BJ (cell line): ENCODE data around the gene ST3GAL4. TPM values are rescaled to one million over a fixed set of nuclear protein-coding genes. Genes with fewer than 3 reads are reported as not detected.

ENCODE experiments used
- CTCF ChIA-PET: fragments of 350-600 bp; formaldehyde crosslinking; extraction: SDS; loops from one replicate; lab custom pipeline; 2021; ENCODE audit warnings: antibody characterized with exemption, inconsistent platforms; lab: Yijun Ruan, JAX
- POLR2A ChIA-PET: fragments of 300-600 bp; sonication (Branson Sonifier 250); formaldehyde crosslinking; extraction: SDS; loops from one replicate; lab custom pipeline; 2021; ENCODE audit warnings: antibody characterized with exemption; lab: Charles Lee
- DNase-seq: peaks from one replicate; pipeline ENCODE4 v3.0.0-alpha.2; 2011; ENCODE audit warnings: low read depth
- H3K27me3 ChIP-seq: 2 replicates; pipeline ENCODE4 v1.6.0; 2011; ENCODE audit warnings: low read length; ENCODE audit not compliant: control insufficient read depth, insufficient read depth
- H3K36me3 ChIP-seq: 2 replicates; pipeline ENCODE4 v1.5.1; 2011; ENCODE audit warnings: low read length; ENCODE audit not compliant: control insufficient read depth, insufficient read depth
- H3K4me3 ChIP-seq: 2 replicates; pipeline ENCODE4 v1.5.1; 2011; ENCODE audit warnings: low read depth, mild to moderate bottlenecking, control low read depth, low read length
- CTCF ChIP-seq: IDR thresholded peaks from 2 replicates; pipeline ENCODE4 v1.5.1; 2011; ENCODE audit warnings: low read depth, mild to moderate bottlenecking, control low read depth, inconsistent platforms, low read length, moderate library complexity; ENCODE audit not compliant: insufficient read depth
- polyA plus RNA-seq: library from polyadenylated mRNA; depleted of rRNA; stranded (reverse); fragments of >200 nt; gene quantifications from 2 replicates; pipeline ENCODE4 v1.2.3, GENCODE V29; 2011

ST3GAL4 gene
- polyA plus RNA-seq, 1 experiment, result 31.8 TPM

GRCh38 chr11:126354631-126355323 lies 709 bp upstream of the ST3GAL4 start:
- CTCF ChIA-PET, result interaction anchor here (0.8 to 5.3 kb wide), 2 partner anchors 16 to 45 kb away, joined by 3 to 44 read pairs; no protein-coding TSS in a partner anchor

GRCh38 chr11:126355926-126356897 lies 726 bp downstream of the ST3GAL4 start:
- no peak for TF ChIP-seq CTCF
- CTCF ChIA-PET, result interaction anchor here (1.2 to 5.3 kb wide), 4 partner anchors 11 to 124 kb away, joined by 3 to 44 read pairs (median 5); no protein-coding TSS in a partner anchor
- H3K27me3 ChIP-seq, result no peaks in the 10 kb centered on the region
- no peaks in the 10 kb centered on the region; the same call in 1 of the 2 replicates for H3K36me3 ChIP-seq
- DNase-seq, result no peak
- H3K4me3 ChIP-seq, result peak overlapping the region; percentile 79
- POLR2A ChIA-PET, result interaction anchor here (0.7 kb wide), 1 partner anchor 65 kb away, joined by 7 read pairs; no protein-coding TSS in a partner anchor

More at GRCh38 chr11:126354631-126355323, 709 bp upstream of the ST3GAL4 start:
- TF ChIP-seq CTCF, result no peak
- H3K36me3 ChIP-seq, result no peaks in the 10 kb centered on the region
- peak overlapping the region; percentile 79 for H3K4me3 ChIP-seq
- no peaks in the 10 kb centered on the region for H3K27me3 ChIP-seq
- POLR2A ChIA-PET, result no interaction called here
- DNase-seq, result no peak

GRCh38 chr11:126357055-126357962 lies 1.8 kb downstream of the ST3GAL4 start:
- Histone ChIP-seq H3K4me3 (peak overlapping the region; percentile 79), H3K36me3 (no peaks in the 10 kb centered on the region; the same call in 1 of the 2 replicates), H3K27me3 (no peaks in the 10 kb centered on the region)
- no peak for DNase-seq
- TF ChIP-seq CTCF, result no peak
- ChIA-PET CTCF (interaction anchor here (1.2 to 5.3 kb wide), 3 partner anchors 12 to 123 kb away, joined by 3 to 44 read pairs (median 6); no protein-coding TSS in a partner anchor), POLR2A (no interaction called here)

GRCh38 chr11:126357969-126358762 lies 2.7 kb downstream of the ST3GAL4 start:
- Histone ChIP-seq H3K4me3 (no peak overlapping the region), H3K36me3 (no peaks in the 10 kb centered on the region; the same call in 1 of the 2 replicates), H3K27me3 (no peaks in the 10 kb centered on the region)
- POLR2A ChIA-PET, result no interaction called here
- TF ChIP-seq CTCF, result no peak; the same call in 1 of the 2 replicates
- no peak for DNase-seq
- CTCF ChIA-PET, result interaction anchor here (0.7 to 5.3 kb wide), 5 partner anchors 11 to 123 kb away, joined by 3 to 44 read pairs (median 6); no protein-coding TSS in a partner anchor
